B cell (primary cell): ENCODE results near the gene THEMIS2. TPM values are rescaled to one million over a fixed set of nuclear protein-coding genes. Genes with fewer than 3 reads are reported as not detected.

Source experiments
- ATAC-seq: fragments of 200-7000 bp; cut with Tn5 transposase; one replicate; pipeline ENCODE4 v1.10.0; 2021; ENCODE audit warnings: low read depth, mild to moderate bottlenecking, moderate number of reproducible peaks, moderate library complexity
- CTCF ChIA-PET: fragments of 350-600 bp; sonication (Branson Sonifier 250); formaldehyde crosslinking; loops from one replicate; lab custom pipeline; 2021; ENCODE audit warnings: antibody characterized with exemption, inconsistent platforms; lab: Charles Lee
- POLR2A ChIA-PET: fragments of 350-600 bp; sonication (Branson Sonifier 250); formaldehyde crosslinking; loops from one replicate; lab custom pipeline; 2021; ENCODE audit warnings: antibody characterized with exemption; lab: Charles Lee
- DNase-seq: peaks from one replicate; pipeline ENCODE4 v3.0.0; 2013
- H2AFZ ChIP-seq: 2 replicates; pipeline ENCODE4 v1.6.1; 2012; ENCODE audit warnings: mild to moderate bottlenecking, low read depth, low read length; ENCODE audit not compliant: insufficient read depth, poor library complexity, severe bottlenecking
- H3K27ac ChIP-seq, 2 donors: 1 replicate in 1 of 2; 2 replicates in 1 of 2; pipeline ENCODE4 v1.5.1; 2012 to 2013; ENCODE audit warnings: low read length in 2 of 2, mild to moderate bottlenecking in 2 of 2, moderate library complexity in 1 of 2
- H3K27me3 ChIP-seq, 4 experiments: fragments of 200-600 bp in 1 of 4; sonication (generic) in 1 of 4; replicated peaks in 1 of 4; 1 replicate in 2 of 4; 2 replicates in 2 of 4; pipeline versions ENCODE4 v1.6.1 to v1.7.0; 2013 to 2016; ENCODE audit warnings: low read length in 3 of 4, mild to moderate bottlenecking in 2 of 4, mixed read lengths in 1 of 4, moderate library complexity in 1 of 4; ENCODE audit not compliant: insufficient read depth in 4 of 4, control insufficient read depth in 3 of 4; ENCODE audit errors: control extremely low read depth in 1 of 4
- H3K36me3 ChIP-seq, 2 experiments: replicated peaks in 1 of 2; 1 replicate in 1 of 2; 2 replicates in 1 of 2; pipeline versions ENCODE4 v1.6.1 to v1.7.1; 2013; ENCODE audit warnings: low read length in 1 of 2; ENCODE audit not compliant: insufficient read depth in 2 of 2, control insufficient read depth in 1 of 2; ENCODE audit errors: control extremely low read depth in 1 of 2, extremely low read depth in 1 of 2
- H3K4me1 ChIP-seq, 2 donors: fragments of 200-600 bp in 1 of 2; sonication (generic) in 1 of 2; 1 replicate in 1 of 2; 2 replicates in 1 of 2; pipeline versions ENCODE4 v1.5.1 to v1.6.1; 2013 to 2017; ENCODE audit warnings: low read length in 2 of 2; ENCODE audit not compliant: control insufficient read depth in 2 of 2, insufficient read depth in 2 of 2
- H3K4me2 ChIP-seq: replicated peaks from 2 replicates; pipeline ENCODE3; 2012; ENCODE audit warnings: mild to moderate bottlenecking, low read depth, low read length; ENCODE audit not compliant: poor library complexity, severe bottlenecking
- H3K4me3 ChIP-seq, 5 experiments: fragments of 200-600 bp in 1 of 5; sonication (generic) in 1 of 5; 1 replicate in 3 of 5; 2 replicates in 2 of 5; pipeline versions ENCODE4 v1.5.1 to v1.7.0; 2011 to 2016; ENCODE audit warnings: low read length in 4 of 5, mild to moderate bottlenecking in 4 of 5, low read depth in 2 of 5, control low read depth in 1 of 5, moderate library complexity in 1 of 5; ENCODE audit not compliant: insufficient read depth in 1 of 5; ENCODE audit errors: control extremely low read depth in 1 of 5, extremely low read depth in 1 of 5
- H3K79me2 ChIP-seq: fragments of 200-600 bp; sonication (generic); one replicate; pipeline ENCODE4 v1.6.0; 2016; ENCODE audit warnings: low read length; ENCODE audit not compliant: control insufficient read depth, insufficient read depth
- H3K9ac ChIP-seq: fragments of 200-600 bp; sonication (generic); 2 replicates; pipeline ENCODE4 v1.6.1; 2017; ENCODE audit warnings: mild to moderate bottlenecking, low read length, moderate library complexity
- H3K9me3 ChIP-seq, 3 donors: one replicate each; pipeline versions ENCODE4 v1.6.1 to v1.7.1; 2013; ENCODE audit warnings: low read length in 2 of 3; ENCODE audit not compliant: control insufficient read depth in 2 of 3, insufficient read depth in 1 of 3; ENCODE audit errors: control extremely low read depth in 1 of 3
- H4K20me1 ChIP-seq: 2 replicates; pipeline ENCODE4 v1.6.0; 2012; ENCODE audit warnings: mild to moderate bottlenecking, low read length; ENCODE audit not compliant: insufficient read depth, control insufficient read depth, poor library complexity, severe bottlenecking
- H3K27ac Mint-ChIP-seq: one replicate; pipeline ENCODE4 v1.8.0; 2021; ENCODE audit warnings: mixed read lengths
- H3K27me3 Mint-ChIP-seq: one replicate; pipeline ENCODE4 v1.8.0; 2021; ENCODE audit warnings: mixed read lengths
- H3K4me1 Mint-ChIP-seq: one replicate; pipeline ENCODE4 v1.8.0; 2021; ENCODE audit warnings: mixed read lengths
- H3K4me3 Mint-ChIP-seq: one replicate; pipeline ENCODE4 v1.8.0; 2021; ENCODE audit warnings: mixed read lengths
- H3K9me3 Mint-ChIP-seq: one replicate; pipeline ENCODE4 v1.8.0; 2022; ENCODE audit warnings: mixed read lengths; ENCODE audit not compliant: insufficient read depth
- EZH2 ChIP-seq: IDR thresholded peaks from 2 replicates; pipeline ENCODE4 v1.6.1; 2012; ENCODE audit warnings: borderline replicate concordance, low read depth, mild to moderate bottlenecking, moderate library complexity, low read length; ENCODE audit not compliant: insufficient read depth, poor library complexity, severe bottlenecking
- WGBS: methylation state at CpG from one replicate; pipeline ENCODE4 v1.1.5; 2013; ENCODE audit warnings: missing lambda C conversion rate; ENCODE audit not compliant: insufficient coverage; 5-methylcytosine and 5-hydroxymethylcytosine counted together
- intact Hi-C: fragments of 100-400 bp; cut with micrococcal nuclease; formaldehyde crosslinking; loops from one replicate; pipeline ENCODE4 v1.10.0; 2022
- polyA plus RNA-seq: library from polyadenylated mRNA; depleted of rRNA; stranded (reverse); fragments of >200 nt; gene quantifications from 2 replicates; pipeline ENCODE4 v1.2.3, GENCODE V29; 2012
- total RNA-seq, 2 donors: library from RNA; stranded (reverse); fragments of 120-200 nt in 1 of 2; gene quantifications; 1 replicate in 1 of 2; 2 replicates in 1 of 2; pipeline versions ENCODE4 v1.2.3 to v1.2.4, GENCODE V29; 2013 to 2022
- TF ChIP-seq, protein P1 (sequence below): fragments of 200-600 bp; IDR thresholded peaks from one replicate; pipeline ENCODE4 v1.8.0; 2022; ENCODE audit warnings: antibody characterized with exemption, mild to moderate bottlenecking

THEMIS2 gene
- total and polyA plus RNA-seq, 2 donors (not counting 1 experiment from before 2014, with no cell fraction given) = 72.0 to 230 TPM

DNA sequence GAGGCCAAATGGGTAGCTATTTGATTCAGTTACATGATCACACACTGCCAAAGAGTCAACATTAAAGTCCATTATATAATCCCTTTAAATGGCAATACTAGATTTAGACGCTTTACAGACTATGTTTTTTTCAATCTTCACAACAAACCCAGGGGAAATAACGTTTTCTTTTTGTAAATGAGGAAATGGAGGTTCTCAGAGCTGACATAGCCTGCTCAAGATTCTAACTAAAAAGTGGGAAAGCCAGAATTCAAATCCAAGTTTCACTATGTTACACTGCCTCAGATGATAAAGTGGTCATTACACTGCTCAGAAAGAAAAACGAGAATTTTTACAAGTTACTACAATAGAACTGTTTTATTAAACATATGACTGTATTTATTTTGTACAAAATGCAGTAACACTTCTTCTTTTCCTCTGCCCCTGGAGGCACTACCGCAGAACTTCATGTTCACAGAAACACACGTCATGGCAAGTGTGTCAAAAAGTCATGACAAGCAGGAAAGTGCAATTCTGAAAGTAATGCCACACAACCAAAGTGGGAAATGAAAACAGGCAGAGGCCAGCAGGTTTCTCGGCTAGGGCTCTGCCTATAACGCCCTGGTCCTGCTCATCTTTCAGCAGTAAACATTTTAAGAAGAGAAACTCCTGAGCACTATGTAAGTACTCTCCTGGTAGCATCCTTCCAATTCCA lies 19.0 kb downstream of the THEMIS2 start:
- peak; percentile 81 for ATAC-seq

More for the DNA sequence above, 19.0 kb downstream of the THEMIS2 start:
- Histone ChIP-seq H3K9me3 (no peaks in the 10 kb centered on the region), H3K79me2 (no peaks in the 10 kb centered on the region), H3K9ac (peak overlapping the region; percentile 23), H3K27me3 (no peaks in the 10 kb centered on the region), H4K20me1 (no peaks in the 10 kb centered on the region), H3K4me3 (peak overlapping the region in 2 of 5 experiments; percentile 7 to 12), H3K36me3 (peaks cover 2 to 51% of the 10 kb centered on the region in 2 experiments), H3K27ac (peak overlapping the region; percentile 92 to 94), H3K4me1 (peaks cover 40 to 64% of the 10 kb centered on the region in 2 donors), H2AFZ (peak overlapping the region; percentile 66), H3K4me2 (peak overlapping the region; percentile 52)
- 0% methylated on average over 4 of the region's 7 CpGs for WGBS
- Mint-ChIP-seq H3K9me3 (no peaks in the 10 kb centered on the region), H3K4me1 (peaks cover 57% of the 10 kb centered on the region), H3K27ac (peak overlapping the region; percentile 96), H3K27me3 (no peaks in the 10 kb centered on the region), H3K4me3 (peak overlapping the region; percentile 82)
- DNase-seq = peak; percentile 88
- ChIA-PET POLR2A (interaction anchor here (0.5 to 2.3 kb wide), 4 partner anchors 17 to 647 kb away, joined by 3 to 22 read pairs (median 4); partner anchors contain the start of gene THEMIS2), CTCF (interaction anchor here (1.1 to 3.1 kb wide), 7 partner anchors 16 to 200 kb away, joined by 4 to 28 read pairs (median 7); no protein-coding TSS in a partner anchor)
- TF ChIP-seq, protein P1, sequence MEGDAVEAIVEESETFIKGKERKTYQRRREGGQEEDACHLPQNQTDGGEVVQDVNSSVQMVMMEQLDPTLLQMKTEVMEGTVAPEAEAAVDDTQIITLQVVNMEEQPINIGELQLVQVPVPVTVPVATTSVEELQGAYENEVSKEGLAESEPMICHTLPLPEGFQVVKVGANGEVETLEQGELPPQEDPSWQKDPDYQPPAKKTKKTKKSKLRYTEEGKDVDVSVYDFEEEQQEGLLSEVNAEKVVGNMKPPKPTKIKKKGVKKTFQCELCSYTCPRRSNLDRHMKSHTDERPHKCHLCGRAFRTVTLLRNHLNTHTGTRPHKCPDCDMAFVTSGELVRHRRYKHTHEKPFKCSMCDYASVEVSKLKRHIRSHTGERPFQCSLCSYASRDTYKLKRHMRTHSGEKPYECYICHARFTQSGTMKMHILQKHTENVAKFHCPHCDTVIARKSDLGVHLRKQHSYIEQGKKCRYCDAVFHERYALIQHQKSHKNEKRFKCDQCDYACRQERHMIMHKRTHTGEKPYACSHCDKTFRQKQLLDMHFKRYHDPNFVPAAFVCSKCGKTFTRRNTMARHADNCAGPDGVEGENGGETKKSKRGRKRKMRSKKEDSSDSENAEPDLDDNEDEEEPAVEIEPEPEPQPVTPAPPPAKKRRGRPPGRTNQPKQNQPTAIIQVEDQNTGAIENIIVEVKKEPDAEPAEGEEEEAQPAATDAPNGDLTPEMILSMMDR = peak; percentile 68
- TF ChIP-seq EZH2 = no peak
- intact Hi-C loops = loop anchor here (1.0 kb wide), 2 partner anchors 16 to 33 kb away; no protein-coding TSS in a partner anchor
